Hepatocyte (in vitro differentiated cells): ENCODE measurements around the gene HEATR5A. TPM values are rescaled to one million over a fixed set of nuclear protein-coding genes. Genes with fewer than 3 reads are reported as not detected.

Source experiments
- DNase-seq: peaks from one replicate; pipeline ENCODE4 v3.0.0-alpha.2; 2016; ENCODE audit warnings: low spot score
- H2AFZ ChIP-seq: fragments of 200-600 bp; sonication (generic); 2 replicates; pipeline ENCODE4 v1.6.0; 2016; ENCODE audit warnings: antibody characterized with exemption, mild to moderate bottlenecking
- H3K27ac ChIP-seq: fragments of 200-600 bp; sonication (generic); 2 replicates; pipeline ENCODE4 v1.5.1; 2016; ENCODE audit warnings: mild to moderate bottlenecking
- H3K27me3 ChIP-seq: fragments of 200-600 bp; sonication (generic); 2 replicates; pipeline ENCODE4 v1.6.1; 2016
- H3K36me3 ChIP-seq: fragments of 200-600 bp; sonication (generic); replicated peaks from 2 replicates; pipeline ENCODE4 v1.5.1; 2016; ENCODE audit warnings: low read depth; ENCODE audit not compliant: insufficient read depth
- H3K4me1 ChIP-seq: fragments of 200-600 bp; sonication (generic); 2 replicates; pipeline ENCODE4 v1.5.1; 2016; ENCODE audit warnings: mild to moderate bottlenecking, moderate library complexity; ENCODE audit not compliant: insufficient read depth
- H3K4me2 ChIP-seq: fragments of 200-600 bp; sonication (generic); 2 replicates; pipeline ENCODE4 v1.6.0; 2016
- H3K4me3 ChIP-seq: fragments of 200-600 bp; sonication (generic); 2 replicates; pipeline ENCODE4 v1.5.1; 2016; ENCODE audit warnings: mild to moderate bottlenecking
- H3K79me2 ChIP-seq: fragments of 200-600 bp; sonication (generic); 2 replicates; pipeline ENCODE4 v1.6.0; 2017; ENCODE audit warnings: mild to moderate bottlenecking
- H3K9me2 ChIP-seq: fragments of 200-600 bp; sonication (generic); replicated peaks from 2 replicates; pipeline ENCODE4 v1.6.0; 2017; ENCODE audit warnings: mild to moderate bottlenecking; ENCODE audit not compliant: insufficient read depth
- H3K9me3 ChIP-seq: fragments of 200-600 bp; sonication (generic); 2 replicates; pipeline ENCODE4 v1.5.1; 2016; ENCODE audit warnings: low read depth, mild to moderate bottlenecking
- H4K20me1 ChIP-seq: fragments of 200-600 bp; sonication (generic); 2 replicates; pipeline ENCODE4 v1.6.0; 2016; ENCODE audit warnings: mild to moderate bottlenecking; ENCODE audit not compliant: insufficient read depth, poor library complexity, severe bottlenecking
- CTCF ChIP-seq: fragments of 200-600 bp; sonication (generic); IDR thresholded peaks from 2 replicates; pipeline ENCODE4 v1.5.1; 2016; ENCODE audit warnings: antibody characterized with exemption, mild to moderate bottlenecking; ENCODE audit not compliant: poor library complexity
- EZH2 ChIP-seq: fragments of 200-600 bp; sonication (generic); IDR thresholded peaks from 2 replicates; pipeline ENCODE4 v1.6.1; 2016; ENCODE audit warnings: antibody characterized with exemption, mild to moderate bottlenecking, borderline replicate concordance
- EZH2phosphoT487 ChIP-seq: fragments of 200-600 bp; sonication (generic); IDR thresholded peaks from one replicate; pipeline ENCODE4 v1.6.1; 2018; ENCODE audit warnings: antibody characterized with exemption, mild to moderate bottlenecking, low read depth, moderate library complexity; ENCODE audit not compliant: unreplicated experiment, severe bottlenecking
- WGBS: methylation state at CpG from one replicate; pipeline ENCODE4 v1.1.6; 2016; ENCODE audit warnings: low lambda C conversion rate; ENCODE audit errors: missing lambda C conversion rate; 5-methylcytosine and 5-hydroxymethylcytosine counted together
- polyA plus RNA-seq: library from polyadenylated mRNA; unstranded; fragments of >200 nt; fragmentation: Nextera tagmentation; extraction: Ambion mirVana; gene quantifications from 2 replicates; pipeline ENCODE4 v1.2.1, GENCODE V29; 2016
- total RNA-seq: library from RNA; depleted of rRNA; stranded (reverse); fragments of >200 nt; gene quantifications from 2 replicates; pipeline ENCODE4 v1.2.3, GENCODE V29; 2014

The HEATR5A gene
- total and polyA plus RNA-seq, 2 experiments from 2014 or later: 17.9 to 25.3 TPM

- no peak for TF ChIP-seq EZH2phosphoT487
- TF ChIP-seq CTCF: no peak
- TF ChIP-seq EZH2: no peak
- H3K4me3 ChIP-seq: no peak overlapping the region
- H3K4me1 ChIP-seq: no peaks in the 10 kb centered on the region
- WGBS: 78% methylated on average over 5 of the region's 5 CpGs
- H3K36me3 ChIP-seq: no peaks in the 10 kb centered on the region
- no peaks in the 10 kb centered on the region for H3K9me2 ChIP-seq
- DNase-seq: peak; percentile 6
- H3K4me2 ChIP-seq: no peak overlapping the region
- no peaks in the 10 kb centered on the region for H3K9me3 ChIP-seq
- H3K79me2 ChIP-seq: no peaks in the 10 kb centered on the region
- no peaks in the 10 kb centered on the region for H3K27me3 ChIP-seq
- no peaks in the 10 kb centered on the region for H4K20me1 ChIP-seq
- no peak overlapping the region for H3K27ac ChIP-seq
- H2AFZ ChIP-seq: no peak overlapping the region
Observed at GRCh38 chr14:31388687-31389413, 31.5 kb downstream of the HEATR5A start.

DNA sequence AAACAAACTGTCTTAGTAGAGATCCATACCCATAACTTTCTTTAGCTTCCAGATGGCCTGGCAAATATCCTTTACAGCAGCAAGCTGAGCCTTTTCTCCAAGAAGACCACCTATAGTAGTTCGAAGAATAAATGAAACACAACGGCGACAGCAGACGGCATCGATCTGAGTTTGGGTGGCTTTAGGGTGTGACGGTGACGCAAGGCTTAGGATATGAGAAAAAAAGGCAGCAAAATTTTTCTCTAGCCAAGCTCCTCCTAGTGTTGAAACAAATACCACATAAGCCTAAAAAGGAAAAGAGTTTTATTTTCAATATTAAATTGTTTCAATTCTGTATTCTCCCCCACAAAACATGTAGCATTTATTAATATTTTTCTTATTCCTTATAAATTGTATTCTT is 33.3 kb downstream of the HEATR5A start:
- Histone ChIP-seq H3K9me3 (no peaks in the 10 kb centered on the region), H3K9me2 (no peaks in the 10 kb centered on the region), H2AFZ (no peak overlapping the region), H3K27ac (no peak overlapping the region), H3K79me2 (no peaks in the 10 kb centered on the region), H3K4me1 (no peaks in the 10 kb centered on the region), H3K4me2 (no peak overlapping the region), H3K27me3 (no peaks in the 10 kb centered on the region), H4K20me1 (no peaks in the 10 kb centered on the region), H3K36me3 (no peaks in the 10 kb centered on the region), H3K4me3 (no peak overlapping the region)
- 99% methylated on average over 7 of the region's 7 CpGs for WGBS
- TF ChIP-seq EZH2 (no peak), CTCF (no peak), EZH2phosphoT487 (no peak)
- no peak for DNase-seq

DNA sequence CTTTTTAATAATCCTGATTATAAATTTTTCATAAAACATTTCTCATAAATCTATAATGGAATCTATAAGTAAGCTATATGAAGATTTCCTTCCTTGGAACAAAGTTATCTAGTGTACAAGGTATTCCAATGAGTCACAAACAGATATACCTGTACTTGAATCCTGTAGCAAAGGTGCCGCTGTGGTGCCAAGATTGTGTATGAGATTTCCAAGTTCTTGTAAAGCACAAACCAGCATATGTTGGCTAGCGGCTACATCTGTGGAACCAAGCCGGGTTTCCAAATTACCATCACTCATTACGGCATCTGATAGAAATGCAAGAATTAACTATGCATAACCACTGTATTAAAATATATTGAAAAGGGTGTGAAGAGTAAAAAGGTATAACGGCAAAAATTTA is 34.1 kb downstream of the HEATR5A start:
- DNase-seq: no peak
- Histone ChIP-seq H3K4me3 (no peak overlapping the region), H3K27ac (no peak overlapping the region), H2AFZ (no peak overlapping the region), H3K36me3 (no peaks in the 10 kb centered on the region), H3K9me2 (no peaks in the 10 kb centered on the region), H3K4me2 (no peak overlapping the region), H3K4me1 (no peaks in the 10 kb centered on the region), H3K9me3 (no peaks in the 10 kb centered on the region), H4K20me1 (no peaks in the 10 kb centered on the region), H3K79me2 (no peaks in the 10 kb centered on the region), H3K27me3 (no peaks in the 10 kb centered on the region)
- TF ChIP-seq EZH2 (no peak), EZH2phosphoT487 (no peak), CTCF (no peak)
- over 99% methylated on average over 5 of the region's 5 CpGs for WGBS
